ENCODE data around the gene FOXF2.

Gene FOXF2

GRCh38 chr6:1387876-1388629, 1.3 kb upstream of the FOXF2 start:
- no peak overlapping the region for H3K4me3 ChIP-seq (ENCODE audit: low read depth, low read length)

GRCh38 chr6:1388630-1389368, 577 bp upstream of the FOXF2 start:
- no peak overlapping the region for H3K4me3 ChIP-seq (ENCODE audit: low read depth, low read length)
- no peak for TF ChIP-seq CTCF (IDR thresholded peaks at IDR 0.05; ENCODE audit: borderline replicate concordance, insufficient read depth, low read depth, low read length)

More at GRCh38 chr6:1387876-1388629, 1.3 kb upstream of the FOXF2 start:
- TF ChIP-seq CTCF (IDR thresholded peaks at IDR 0.05; ENCODE audit: borderline replicate concordance, insufficient read depth, low read depth, low read length) = no peak

- no peak for TF ChIP-seq CTCF (IDR thresholded peaks at IDR 0.05; ENCODE audit: borderline replicate concordance, insufficient read depth, low read depth, low read length)
- no peak overlapping the region for H3K4me3 ChIP-seq (ENCODE audit: low read depth, low read length)
Measured at GRCh38 chr6:1390133-1390945, 963 bp downstream of the FOXF2 start.

GRCh38 chr6:1390946-1391799, 1.8 kb downstream of the FOXF2 start:
- TF ChIP-seq CTCF (IDR thresholded peaks at IDR 0.05; ENCODE audit: borderline replicate concordance, insufficient read depth, low read depth, low read length) = no peak
- H3K4me3 ChIP-seq (ENCODE audit: low read depth, low read length) = no peak overlapping the region

- TF ChIP-seq CTCF (IDR thresholded peaks at IDR 0.05; ENCODE audit: borderline replicate concordance, insufficient read depth, low read depth, low read length) = no peak
- H3K4me3 ChIP-seq (ENCODE audit: low read depth, low read length) = no peak overlapping the region
Measured at GRCh38 chr6:1391800-1392309, 2.5 kb downstream of the FOXF2 start.
